Loucy (cell line): Measurements from ENCODE around the gene TBC1D22A.
"Not testable (repeated sequence)": the region's sequence is repeated elsewhere in the genome, so short reads cannot be mapped to it uniquely, and the experiment has no call there.

ENCODE experiments used
- H2AFZ ChIP-seq: fragments of 200-600 bp; sonication (generic); 2 replicates; pipeline ENCODE4 v1.6.0; 2016; ENCODE audit warnings: antibody characterized with exemption, mild to moderate bottlenecking, low read length, moderate library complexity
- H3F3A ChIP-seq: fragments of 200-600 bp; 2 replicates; pipeline ENCODE4 v1.6.0; 2016; ENCODE audit warnings: antibody characterized with exemption, low read depth, mild to moderate bottlenecking
- H3K27me3 ChIP-seq: fragments of 200-600 bp; sonication (generic); 2 replicates; pipeline ENCODE4 v1.6.1; 2014; ENCODE audit warnings: low read length, mild to moderate bottlenecking; ENCODE audit not compliant: insufficient read depth, poor library complexity, severe bottlenecking
- H3K36me3 ChIP-seq: fragments of 200-600 bp; sonication (generic); 2 replicates; pipeline ENCODE4 v1.6.1; 2016; ENCODE audit warnings: low read length; ENCODE audit not compliant: insufficient read depth
- H3K4me1 ChIP-seq: fragments of 200-600 bp; sonication (generic); 2 replicates; pipeline ENCODE4 v1.5.1; 2014; ENCODE audit warnings: low read length, mild to moderate bottlenecking; ENCODE audit not compliant: insufficient read depth, poor library complexity, severe bottlenecking
- H3K4me2 ChIP-seq: fragments of 200-600 bp; sonication (generic); 2 replicates; pipeline ENCODE4 v1.6.0; 2014; ENCODE audit warnings: antibody characterized with exemption, low read length, low read depth, mild to moderate bottlenecking; ENCODE audit not compliant: poor library complexity, severe bottlenecking
- H3K4me3 ChIP-seq: fragments of 200-600 bp; sonication (generic); 2 replicates; pipeline ENCODE4 v1.5.1; 2014; ENCODE audit warnings: low read length, mild to moderate bottlenecking, mixed read lengths; ENCODE audit not compliant: poor library complexity, severe bottlenecking
- H3K79me2 ChIP-seq: fragments of 200-600 bp; sonication (generic); 2 replicates; pipeline ENCODE4 v1.6.1; 2014; ENCODE audit warnings: low read length; ENCODE audit not compliant: insufficient read depth
- H3K9ac ChIP-seq: fragments of 200-600 bp; sonication (generic); 2 replicates; pipeline ENCODE4 v1.6.0; 2014; ENCODE audit warnings: mild to moderate bottlenecking, low read depth, low read length, moderate library complexity; ENCODE audit not compliant: poor library complexity, severe bottlenecking
- H3K9me2 ChIP-seq: fragments of 200-600 bp; sonication (generic); replicated peaks from 2 replicates; pipeline ENCODE4 v1.6.1; 2016; ENCODE audit warnings: low read depth, low read length, mixed read lengths
- H3K9me3 ChIP-seq: fragments of 200-600 bp; sonication (generic); 2 replicates; pipeline ENCODE4 v1.6.1; 2014; ENCODE audit warnings: mild to moderate bottlenecking, antibody characterized with exemption, low read length, low read depth; ENCODE audit not compliant: insufficient read depth
- H4K20me1 ChIP-seq: fragments of 200-600 bp; sonication (generic); 2 replicates; pipeline ENCODE4 v1.6.0; 2014; ENCODE audit warnings: antibody characterized with exemption, low read length, mild to moderate bottlenecking; ENCODE audit not compliant: insufficient read depth, poor library complexity, severe bottlenecking
- CTCF ChIP-seq: fragments of 200-600 bp; sonication (generic); conservative IDR thresholded peaks from 2 replicates; pipeline ENCODE4 v1.5.1; 2014; ENCODE audit warnings: mild to moderate bottlenecking, antibody characterized with exemption, low read length
- EZH2phosphoT487 ChIP-seq: fragments of 200-600 bp; IDR thresholded peaks from 2 replicates; pipeline ENCODE4 v1.6.1; 2018; ENCODE audit warnings: antibody characterized with exemption, mild to moderate bottlenecking, moderate library complexity, borderline replicate concordance

TBC1D22A gene

GRCh38 chr22:47115518-47115890, 353.1 kb downstream of the TBC1D22A start:
- Histone ChIP-seq H2AFZ (no peak overlapping the region), H3K36me3 (peaks cover 27% of the 10 kb centered on the region; the same call in 1 of the 2 replicates), H3K4me3 (no peak overlapping the region), H3K9me3 (no peaks in the 10 kb centered on the region), H3K4me2 (no peak overlapping the region), H3K27me3 (no peaks in the 10 kb centered on the region), H3K9ac (no peak overlapping the region), H3K9me2 (no peaks in the 10 kb centered on the region), H4K20me1 (no peaks in the 10 kb centered on the region), H3F3A (no peaks in the 10 kb centered on the region), H3K4me1 (no peaks in the 10 kb centered on the region), H3K79me2 (no peaks in the 10 kb centered on the region)
- no peak for TF ChIP-seq EZH2phosphoT487
- TF ChIP-seq CTCF = no peak

- Histone ChIP-seq H3K36me3 (peaks cover 27% of the 10 kb centered on the region; the same call in 1 of the 2 replicates), H3K4me2 (no peak overlapping the region), H2AFZ (no peak overlapping the region), H4K20me1 (no peaks in the 10 kb centered on the region), H3K79me2 (no peaks in the 10 kb centered on the region), H3K9me2 (no peaks in the 10 kb centered on the region), H3K4me1 (no peaks in the 10 kb centered on the region), H3F3A (no peaks in the 10 kb centered on the region), H3K9ac (no peak overlapping the region), H3K4me3 (no peak overlapping the region), H3K27me3 (no peaks in the 10 kb centered on the region), H3K9me3 (no peaks in the 10 kb centered on the region)
- no peak for TF ChIP-seq EZH2phosphoT487
Observed at GRCh38 chr22:47115921-47116320, 353.5 kb downstream of the TBC1D22A start.

- Histone ChIP-seq H3K9ac (no peak overlapping the region), H3K9me2 (no peaks in the 10 kb centered on the region), H2AFZ (no peak overlapping the region), H4K20me1 (no peaks in the 10 kb centered on the region), H3K36me3 (peaks cover 20% of the 10 kb centered on the region; the same call in 1 of the 2 replicates), H3K4me2 (no peak overlapping the region), H3K4me1 (no peaks in the 10 kb centered on the region), H3K27me3 (no peaks in the 10 kb centered on the region), H3K79me2 (no peaks in the 10 kb centered on the region), H3K9me3 (no peaks in the 10 kb centered on the region), H3F3A (no peaks in the 10 kb centered on the region), H3K4me3 (no peak overlapping the region)
- no peak for TF ChIP-seq CTCF
- no peak for TF ChIP-seq EZH2phosphoT487
Observed at GRCh38 chr22:47116426-47117341, 354.2 kb downstream of the TBC1D22A start.

- H3K9me3 ChIP-seq, H3K9me2 ChIP-seq, H2AFZ ChIP-seq, H3K4me2 ChIP-seq, H3F3A ChIP-seq, H3K79me2 ChIP-seq, H4K20me1 ChIP-seq, H3K4me1 ChIP-seq, H3K4me3 ChIP-seq, H3K27me3 ChIP-seq, H3K9ac ChIP-seq: not testable (repeated sequence)
- peaks cover 14% of the 10 kb centered on the region; the same call in 1 of the 2 replicates for H3K36me3 ChIP-seq
Observed at GRCh38 chr22:47117442-47117841, 355.0 kb downstream of the TBC1D22A start.
